ENCODE measurements around the gene PDGFB.

The PDGFB gene

DNA sequence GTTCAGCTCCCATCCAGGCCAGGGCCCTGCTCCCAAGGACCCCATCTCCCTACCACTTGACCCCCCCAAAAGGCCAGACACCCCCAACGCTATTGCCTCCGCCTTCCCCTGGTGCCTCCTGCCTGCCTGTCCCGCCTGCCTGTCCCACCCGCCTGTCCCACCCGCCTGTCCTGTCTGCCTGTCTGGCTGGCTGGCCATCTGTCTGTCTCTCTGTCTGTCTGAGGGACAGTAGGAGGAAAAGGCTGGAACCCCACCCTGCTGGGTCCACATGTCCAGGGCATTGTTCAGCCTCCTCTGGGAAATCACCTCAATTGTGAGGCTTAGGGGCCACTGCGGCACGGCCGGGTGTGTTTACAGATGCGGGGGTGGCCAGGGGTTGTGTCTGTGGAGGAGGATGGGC, 67.0 kb downstream of the PDGFB start:
- no peak for TF ChIP-seq SPI1 (IDR thresholded peaks at IDR 0.05; ENCODE audit: borderline replicate concordance, low read depth)
- TF ChIP-seq POLR2AphosphoS5 (IDR thresholded peaks at IDR 0.05; ENCODE audit: low read depth), result no peak
- TF ChIP-seq, protein P1, sequence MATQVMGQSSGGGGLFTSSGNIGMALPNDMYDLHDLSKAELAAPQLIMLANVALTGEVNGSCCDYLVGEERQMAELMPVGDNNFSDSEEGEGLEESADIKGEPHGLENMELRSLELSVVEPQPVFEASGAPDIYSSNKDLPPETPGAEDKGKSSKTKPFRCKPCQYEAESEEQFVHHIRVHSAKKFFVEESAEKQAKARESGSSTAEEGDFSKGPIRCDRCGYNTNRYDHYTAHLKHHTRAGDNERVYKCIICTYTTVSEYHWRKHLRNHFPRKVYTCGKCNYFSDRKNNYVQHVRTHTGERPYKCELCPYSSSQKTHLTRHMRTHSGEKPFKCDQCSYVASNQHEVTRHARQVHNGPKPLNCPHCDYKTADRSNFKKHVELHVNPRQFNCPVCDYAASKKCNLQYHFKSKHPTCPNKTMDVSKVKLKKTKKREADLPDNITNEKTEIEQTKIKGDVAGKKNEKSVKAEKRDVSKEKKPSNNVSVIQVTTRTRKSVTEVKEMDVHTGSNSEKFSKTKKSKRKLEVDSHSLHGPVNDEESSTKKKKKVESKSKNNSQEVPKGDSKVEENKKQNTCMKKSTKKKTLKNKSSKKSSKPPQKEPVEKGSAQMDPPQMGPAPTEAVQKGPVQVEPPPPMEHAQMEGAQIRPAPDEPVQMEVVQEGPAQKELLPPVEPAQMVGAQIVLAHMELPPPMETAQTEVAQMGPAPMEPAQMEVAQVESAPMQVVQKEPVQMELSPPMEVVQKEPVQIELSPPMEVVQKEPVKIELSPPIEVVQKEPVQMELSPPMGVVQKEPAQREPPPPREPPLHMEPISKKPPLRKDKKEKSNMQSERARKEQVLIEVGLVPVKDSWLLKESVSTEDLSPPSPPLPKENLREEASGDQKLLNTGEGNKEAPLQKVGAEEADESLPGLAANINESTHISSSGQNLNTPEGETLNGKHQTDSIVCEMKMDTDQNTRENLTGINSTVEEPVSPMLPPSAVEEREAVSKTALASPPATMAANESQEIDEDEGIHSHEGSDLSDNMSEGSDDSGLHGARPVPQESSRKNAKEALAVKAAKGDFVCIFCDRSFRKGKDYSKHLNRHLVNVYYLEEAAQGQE (IDR thresholded peaks at IDR 0.05; ENCODE audit: insufficient replicate concordance, low read depth), result no peak
- TF ChIP-seq, protein P2, sequence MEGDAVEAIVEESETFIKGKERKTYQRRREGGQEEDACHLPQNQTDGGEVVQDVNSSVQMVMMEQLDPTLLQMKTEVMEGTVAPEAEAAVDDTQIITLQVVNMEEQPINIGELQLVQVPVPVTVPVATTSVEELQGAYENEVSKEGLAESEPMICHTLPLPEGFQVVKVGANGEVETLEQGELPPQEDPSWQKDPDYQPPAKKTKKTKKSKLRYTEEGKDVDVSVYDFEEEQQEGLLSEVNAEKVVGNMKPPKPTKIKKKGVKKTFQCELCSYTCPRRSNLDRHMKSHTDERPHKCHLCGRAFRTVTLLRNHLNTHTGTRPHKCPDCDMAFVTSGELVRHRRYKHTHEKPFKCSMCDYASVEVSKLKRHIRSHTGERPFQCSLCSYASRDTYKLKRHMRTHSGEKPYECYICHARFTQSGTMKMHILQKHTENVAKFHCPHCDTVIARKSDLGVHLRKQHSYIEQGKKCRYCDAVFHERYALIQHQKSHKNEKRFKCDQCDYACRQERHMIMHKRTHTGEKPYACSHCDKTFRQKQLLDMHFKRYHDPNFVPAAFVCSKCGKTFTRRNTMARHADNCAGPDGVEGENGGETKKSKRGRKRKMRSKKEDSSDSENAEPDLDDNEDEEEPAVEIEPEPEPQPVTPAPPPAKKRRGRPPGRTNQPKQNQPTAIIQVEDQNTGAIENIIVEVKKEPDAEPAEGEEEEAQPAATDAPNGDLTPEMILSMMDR (IDR thresholded peaks at IDR 0.05; ENCODE audit: insufficient read depth, low read length), result no peak
- no peak for TF ChIP-seq GABPA (IDR thresholded peaks at IDR 0.05; ENCODE audit: low read depth)
- no peak overlapping the region for H3K4me3 ChIP-seq (replicated peaks; ENCODE audit: insufficient read depth, low read length)
- H3K27ac ChIP-seq (replicated peaks), result no peak overlapping the region
- H3K27me3 ChIP-seq (ENCODE audit: insufficient read depth, poor library complexity, severe bottlenecking), result no peaks in the 10 kb centered on the region
- DNase-seq (ENCODE audit: low read depth in 1 of 2, low spot score in 1 of 2), result no peak

GRCh38 chr22:39177456-39177775, 67.4 kb downstream of the PDGFB start:
- H3K27ac ChIP-seq (replicated peaks), result no peak overlapping the region
- TF ChIP-seq GABPA (IDR thresholded peaks at IDR 0.05; ENCODE audit: low read depth), result no peak
- TF ChIP-seq, protein P1 (IDR thresholded peaks at IDR 0.05; ENCODE audit: insufficient replicate concordance, low read depth), result no peak
- TF ChIP-seq POLR2AphosphoS5 (IDR thresholded peaks at IDR 0.05; ENCODE audit: low read depth), result no peak
- TF ChIP-seq SPI1 (IDR thresholded peaks at IDR 0.05; ENCODE audit: borderline replicate concordance, low read depth), result no peak
- TF ChIP-seq, protein P2 (IDR thresholded peaks at IDR 0.05; ENCODE audit: insufficient read depth, low read length), result no peak

GRCh38 chr22:39176714-39177455, 67.9 kb downstream of the PDGFB start:
- H3K27ac ChIP-seq (replicated peaks), result no peak overlapping the region
- no peak for DNase-seq (ENCODE audit: low read depth in 1 of 2, low spot score in 1 of 2)
- no peak for TF ChIP-seq SPI1 (IDR thresholded peaks at IDR 0.05; ENCODE audit: borderline replicate concordance, low read depth)
- H3K4me3 ChIP-seq (replicated peaks; ENCODE audit: insufficient read depth, low read length), result no peak overlapping the region
- H3K27me3 ChIP-seq (ENCODE audit: insufficient read depth, poor library complexity, severe bottlenecking), result peaks cover 2% of the 10 kb centered on the region

More at GRCh38 chr22:39177456-39177775, 67.4 kb downstream of the PDGFB start:
- no peak for DNase-seq (ENCODE audit: low read depth in 1 of 2, low spot score in 1 of 2)
- Histone ChIP-seq H3K27me3 (ENCODE audit: insufficient read depth, poor library complexity, severe bottlenecking) (no peaks in the 10 kb centered on the region), H3K4me3 (replicated peaks; ENCODE audit: insufficient read depth, low read length) (no peak overlapping the region)

DNA sequence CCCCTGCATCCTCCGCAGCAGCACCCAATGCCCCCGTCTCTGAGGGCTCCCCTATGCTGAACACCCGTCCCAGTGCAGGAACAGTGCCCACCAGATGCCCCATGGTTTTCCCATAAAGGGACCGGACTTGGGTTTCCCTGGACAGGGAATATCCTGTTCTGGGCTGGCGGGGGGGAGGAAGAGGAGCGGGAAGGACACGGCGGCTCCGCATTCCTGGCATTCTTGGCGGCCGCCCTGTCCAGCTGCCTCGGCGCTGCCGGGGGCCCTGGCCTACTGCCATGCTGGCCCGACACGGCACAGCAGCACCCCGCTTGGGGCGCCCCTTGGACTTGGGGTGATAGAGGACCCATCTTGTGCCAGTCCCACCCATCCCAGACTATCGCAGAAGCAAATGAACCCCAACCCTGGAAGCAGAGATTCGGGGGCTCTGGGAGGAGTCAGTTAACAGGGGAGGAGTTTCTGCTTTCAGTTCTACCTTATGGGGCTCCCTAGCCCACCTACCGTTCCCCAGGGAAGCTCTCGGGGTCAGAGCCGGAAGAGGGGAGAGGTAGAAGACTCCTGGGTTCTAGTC, 68.6 kb downstream of the PDGFB start:
- peaks cover 6% of the 10 kb centered on the region for H3K27me3 ChIP-seq (ENCODE audit: insufficient read depth, poor library complexity, severe bottlenecking)
- TF ChIP-seq, protein P1 (IDR thresholded peaks at IDR 0.05; ENCODE audit: insufficient replicate concordance, low read depth), result no peak
- TF ChIP-seq, protein P2 (IDR thresholded peaks at IDR 0.05; ENCODE audit: insufficient read depth, low read length), result no peak
- no peak for TF ChIP-seq GABPA (IDR thresholded peaks at IDR 0.05; ENCODE audit: low read depth)
- TF ChIP-seq POLR2AphosphoS5 (IDR thresholded peaks at IDR 0.05; ENCODE audit: low read depth), result no peak
- no peak for TF ChIP-seq SPI1 (IDR thresholded peaks at IDR 0.05; ENCODE audit: borderline replicate concordance, low read depth)
- DNase-seq (ENCODE audit: low read depth in 1 of 2, low spot score in 1 of 2), result no peak
- no peak overlapping the region for H3K27ac ChIP-seq (replicated peaks)
- H3K4me3 ChIP-seq (replicated peaks; ENCODE audit: insufficient read depth, low read length), result no peak overlapping the region

Data from HL-60 (cell line).